Gastroesophageal sphincter (tissue), 4 donors: ENCODE results near the gene ZFAND2A. TPM values are rescaled to one million over a fixed set of nuclear protein-coding genes. Genes with fewer than 3 reads are reported as not detected.
A peak's percentile ranks its signal among the peaks of the same experiment; 100 is the strongest.
"Not testable (repeated sequence)": the region's sequence is repeated elsewhere in the genome, so short reads cannot be mapped to it uniquely, and the experiment has no call there.

Experiments
- ATAC-seq: fragments of 150-250 bp; one replicate; pipeline ENCODE4 v1.9.1; 2016; ENCODE audit warnings: mild to moderate bottlenecking, moderate library complexity
- H3K27ac ChIP-seq, 4 donors: fragments of 200-600 bp; sonication (generic) in 3 of 4; 1 replicate in 3 of 4; 2 replicates in 1 of 4; pipeline ENCODE4 v1.5.1; 2016 to 2019
- H3K27me3 ChIP-seq: fragments of 200-600 bp; sonication (generic); one replicate; pipeline ENCODE4 v1.5.1; 2019
- H3K36me3 ChIP-seq, 2 donors: fragments of 200-600 bp; sonication (generic); one replicate each; pipeline ENCODE4 v1.5.1; 2019; ENCODE audit warnings: control low read depth in 1 of 2
- H3K4me1 ChIP-seq, 3 donors: fragments of 200-600 bp; sonication (generic); 1 replicate in 2 of 3; 2 replicates in 1 of 3; pipeline ENCODE4 v1.5.1; 2016 to 2019; ENCODE audit warnings: control low read depth in 2 of 3
- H3K4me3 ChIP-seq, 2 donors: fragments of 200-600 bp; sonication (generic); one replicate each; pipeline ENCODE4 v1.5.1; 2019; ENCODE audit warnings: mild to moderate bottlenecking in 1 of 2, moderate library complexity in 1 of 2
- H3K9me3 ChIP-seq, 3 donors: fragments of 200-600 bp; sonication (generic); one replicate each; pipeline ENCODE4 v1.5.1; 2017 to 2019; ENCODE audit warnings: control low read depth in 2 of 3
- CTCF ChIP-seq, 4 experiments: fragments of 200-600 bp in 2 of 4; fragments of 450-650 bp in 2 of 4; sonication (generic) in 1 of 4; IDR thresholded peaks; one replicate each; pipeline ENCODE4 v1.5.1; 2017 to 2019; ENCODE audit warnings: antibody characterized with exemption in 4 of 4, mild to moderate bottlenecking in 2 of 4, moderate library complexity in 2 of 4
- EP300 ChIP-seq: sonication (generic); formaldehyde crosslinking; IDR thresholded peaks from one replicate; pipeline ENCODE4 v1.6.1; 2017; ENCODE audit warnings: antibody characterized with exemption, mild to moderate bottlenecking
- POLR2A ChIP-seq, 2 donors: fragments of 450-650 bp; IDR thresholded peaks; one replicate each; pipeline ENCODE4 v1.6.1; 2017; ENCODE audit warnings: antibody characterized with exemption in 2 of 2, mild to moderate bottlenecking in 2 of 2, moderate library complexity in 1 of 2
- POLR2AphosphoS5 ChIP-seq: sonication (generic); formaldehyde crosslinking; IDR thresholded peaks from one replicate; pipeline ENCODE4 v1.6.1; 2017; ENCODE audit warnings: antibody characterized with exemption
- WGBS, 2 donors: methylation state at CpG; one replicate each; pipeline ENCODE4 v1.1.5; 2018; ENCODE audit warnings: low coverage in 1 of 2; 5-methylcytosine and 5-hydroxymethylcytosine counted together
- total RNA-seq, 4 donors: library from RNA; depleted of rRNA; stranded (reverse); fragments of >200 nt; gene quantifications; one replicate each; pipeline ENCODE4 v1.1.0, GENCODE V29; 2016

The ZFAND2A gene
- 10 to 100 TPM; 19.1 to 28.0 (median 24.0) TPM for total RNA-seq

GRCh38 chr7:1159891-1160669 lies at the start of gene ZFAND2A:
ZFAND2A (minus strand) TSS chr7:1160196; CDS start chr7:1158212, 1,984 bp downstream.
- peaks cover 0 to 30% (median 16%) of the 10 kb centered on the region in 3 donors for H3K4me1 ChIP-seq
- peak within 1 kb of the TSS; percentile 57 to 98 for H3K4me3 ChIP-seq
- H3K27me3 ChIP-seq = no peaks in the 10 kb centered on the region
- 0% methylated on average over 3 of the region's 83 CpGs; no CpG with 5 or more reads in 1 of the 2 donors for WGBS, 2 donors
- TF ChIP-seq POLR2A (IDR thresholded peaks at IDR 0.05) (peak; percentile 83 to 90), POLR2AphosphoS5 (peak; percentile 90), EP300 (no peak), CTCF (IDR thresholded peaks at IDR 0.05) (peak in 1 of 4 experiments; percentile 14)
- H3K27ac ChIP-seq = peak within 1 kb of the TSS; percentile 87 to 99 (median 92)
- H3K9me3 ChIP-seq = no peaks in the 10 kb centered on the region
- peak; percentile 99 for ATAC-seq
- H3K36me3 ChIP-seq = peaks cover 0 to 54% of the 10 kb centered on the region in 2 donors

- ATAC-seq = no peak
Measured at GRCh38 chr7:1209097-1209496, 49.1 kb upstream of the ZFAND2A start.

GRCh38 chr7:1205742-1206141 lies 45.7 kb upstream of the ZFAND2A start:
- H3K36me3 ChIP-seq, H3K9me3 ChIP-seq, H3K4me3 ChIP-seq, H3K27ac ChIP-seq, ATAC-seq, H3K4me1 ChIP-seq: not testable (repeated sequence)
- 80 to 83% methylated on average over 1 to 2 of the region's 7 CpGs for WGBS, 2 donors
- H3K27me3 ChIP-seq = peaks cover 78% of the 10 kb centered on the region

More at GRCh38 chr7:1209097-1209496, 49.1 kb upstream of the ZFAND2A start:
- 75 to 78% methylated on average over 14 of the region's 14 CpGs for WGBS, 2 donors
- Histone ChIP-seq H3K9me3 (no peaks in the 10 kb centered on the region), H3K4me1 (peaks cover 0 to 14% (median 10%) of the 10 kb centered on the region in 3 donors), H3K36me3 (no peaks in the 10 kb centered on the region), H3K4me3 (no peak overlapping the region), H3K27me3 (peaks cover 80% of the 10 kb centered on the region), H3K27ac (no peak overlapping the region)
- TF ChIP-seq POLR2AphosphoS5 = no peak
- TF ChIP-seq EP300 = no peak
- TF ChIP-seq POLR2A (IDR thresholded peaks at IDR 0.05) = no peak
- no peak for TF ChIP-seq CTCF (IDR thresholded peaks at IDR 0.05)

- Histone ChIP-seq H3K36me3 (no peaks in the 10 kb centered on the region), H3K27me3 (peaks cover 78% of the 10 kb centered on the region), H3K4me1 (peaks cover 0 to 5% (median 0%) of the 10 kb centered on the region in 3 donors), H3K4me3 (no peak overlapping the region), H3K27ac (no peak overlapping the region), H3K9me3 (no peaks in the 10 kb centered on the region)
- no peak for ATAC-seq
- TF ChIP-seq CTCF (IDR thresholded peaks at IDR 0.05) = no peak
- TF ChIP-seq EP300 = no peak
- no peak for TF ChIP-seq POLR2A (IDR thresholded peaks at IDR 0.05)
- TF ChIP-seq POLR2AphosphoS5 = no peak
- 25 to 69% methylated on average over 9 to 16 of the region's 19 CpGs for WGBS, 2 donors
Measured at GRCh38 chr7:1204460-1205140, 44.6 kb upstream of the ZFAND2A start.

GRCh38 chr7:1202914-1203313 lies 42.9 kb upstream of the ZFAND2A start:
- 89% methylated on average over 4 to 6 of the region's 6 CpGs for WGBS, 2 donors
- not testable (repeated sequence) for H3K27ac ChIP-seq, H3K9me3 ChIP-seq, H3K36me3 ChIP-seq, H3K4me3 ChIP-seq, ATAC-seq, H3K4me1 ChIP-seq
- H3K27me3 ChIP-seq = peaks cover 74% of the 10 kb centered on the region
